Left ventricle myocardium inferior (tissue), 1 donor: ENCODE data around the gene KCTD8. TPM values are rescaled to one million over a fixed set of nuclear protein-coding genes. Genes with fewer than 3 reads are reported as not detected.

Source experiments
- DNase-seq: peaks from one replicate; pipeline ENCODE4 v3.0.0-alpha.2; 2020
- H3K27ac ChIP-seq: fragments of 200-600 bp; replicated peaks from 2 replicates; pipeline ENCODE4 v1.8.0; 2021
- H3K27me3 ChIP-seq: fragments of 200-600 bp; 2 replicates; pipeline ENCODE4 v1.8.0; 2021; ENCODE audit warnings: low read depth
- H3K36me3 ChIP-seq: fragments of 200-600 bp; 2 replicates; pipeline ENCODE4 v1.8.0; 2021
- H3K4me1 ChIP-seq: fragments of 200-600 bp; 2 replicates; pipeline ENCODE4 v1.8.0; 2021
- H3K4me3 ChIP-seq: fragments of 200-600 bp; 2 replicates; pipeline ENCODE4 v1.8.0; 2021; ENCODE audit warnings: mild to moderate bottlenecking, moderate library complexity
- H3K9me3 ChIP-seq: fragments of 200-600 bp; replicated peaks from 2 replicates; pipeline ENCODE4 v1.8.0; 2021
- CTCF ChIP-seq: fragments of 200-600 bp; IDR thresholded peaks from 2 replicates; pipeline ENCODE4 v1.8.0; 2021; ENCODE audit warnings: antibody characterized with exemption, mild to moderate bottlenecking, borderline replicate concordance
- intact Hi-C: fragments of 100-400 bp; cut with micrococcal nuclease; formaldehyde crosslinking; loops from one replicate; pipeline ENCODE4 v1.11.0; 2022
- long read RNA-seq: library from polyadenylated mRNA; unstranded; transcript quantifications from one replicate; pipeline ENCODE4 v2.0.0, GENCODE V29; 2021
- total RNA-seq: library from RNA; stranded (reverse); fragmentation: NEBNext Ultra II Directional; extraction: Animal tissue kit (Norgen Biotek cat#: 25700); gene quantifications from one replicate; pipeline ENCODE4 v1.2.1, GENCODE V29; 2021
- donor health status: DM: no; HTN: yes; CAD: no; lungs with severe emphysema.

Gene KCTD8
- total RNA-seq = 0.14 TPM
- long read RNA-seq = 0 reads

- DNase-seq = peak; percentile 85
- Histone ChIP-seq H3K27ac (peak within 1 kb of the TSS; percentile 67), H3K4me3 (peak within 1 kb of the TSS; percentile 68), H3K4me1 (peaks cover 27% of the 10 kb centered on the region), H3K36me3 (no peaks in the 10 kb centered on the region), H3K27me3 (peaks cover 93% of the 10 kb centered on the region), H3K9me3 (no peaks in the 10 kb centered on the region)
- TF ChIP-seq CTCF = peak; percentile 73
- intact Hi-C loops = no loop called here
Measured at GRCh38 chr4:44448521-44449461, at the start of gene KCTD8. KCTD8 (minus strand) TSS chr4:44448809.

GRCh38 chr4:44494810-44495701 is 46.4 kb upstream of the KCTD8 start:
- Histone ChIP-seq H3K9me3 (no peaks in the 10 kb centered on the region), H3K4me3 (no peak overlapping the region), H3K27me3 (no peaks in the 10 kb centered on the region), H3K36me3 (no peaks in the 10 kb centered on the region), H3K27ac (no peak overlapping the region), H3K4me1 (no peaks in the 10 kb centered on the region)
- DNase-seq = no peak
- intact Hi-C loops = no loop called here
- TF ChIP-seq CTCF = no peak

GRCh38 chr4:44493924-44494323 is 45.3 kb upstream of the KCTD8 start:
- Histone ChIP-seq H3K27me3 (no peaks in the 10 kb centered on the region), H3K36me3 (no peaks in the 10 kb centered on the region), H3K27ac (no peak overlapping the region), H3K4me3 (no peak overlapping the region), H3K4me1 (no peaks in the 10 kb centered on the region), H3K9me3 (no peaks in the 10 kb centered on the region)
- no peak for DNase-seq
- intact Hi-C loops = no loop called here
- peak; percentile 42 for TF ChIP-seq CTCF

- H3K27me3 ChIP-seq = no peaks in the 10 kb centered on the region
- DNase-seq = no peak
- H3K4me1 ChIP-seq = no peaks in the 10 kb centered on the region
- no peak for TF ChIP-seq CTCF
- intact Hi-C loops = no loop called here
- H3K27ac ChIP-seq = no peak overlapping the region
- no peak overlapping the region for H3K4me3 ChIP-seq
- peaks cover 10% of the 10 kb centered on the region for H3K9me3 ChIP-seq
- H3K36me3 ChIP-seq = no peaks in the 10 kb centered on the region
Measured at GRCh38 chr4:44487341-44487740, 38.7 kb upstream of the KCTD8 start.

GRCh38 chr4:44479731-44480130 is 31.1 kb upstream of the KCTD8 start:
- TF ChIP-seq CTCF = no peak
- H3K4me3 ChIP-seq = no peak overlapping the region
- peaks cover 30% of the 10 kb centered on the region for H3K9me3 ChIP-seq
- intact Hi-C loops = no loop called here
- no peak overlapping the region for H3K27ac ChIP-seq
- DNase-seq = no peak
- no peaks in the 10 kb centered on the region for H3K36me3 ChIP-seq
- no peaks in the 10 kb centered on the region for H3K27me3 ChIP-seq
- no peaks in the 10 kb centered on the region for H3K4me1 ChIP-seq
